Measurements from ENCODE around the gene POU6F2. TPM values are rescaled to one million over a fixed set of nuclear protein-coding genes. Genes with fewer than 3 reads are reported as not detected.

Gene POU6F2
- total RNA-seq, 1 donor from 2014 or later = 0.04 TPM

- Histone ChIP-seq H3K36me3 (ENCODE audit: control insufficient read depth, insufficient read depth, low read length) (no peaks in the 10 kb centered on the region), H3K4me3 (ENCODE audit: low read depth, low read length) (no peak overlapping the region), H3K27me3 (ENCODE audit: control insufficient read depth, insufficient read depth, low read length) (no peaks in the 10 kb centered on the region)
- TF ChIP-seq CTCF (IDR thresholded peaks at IDR 0.05; ENCODE audit: insufficient read depth, low read length, poor library complexity, severe bottlenecking) = no peak
- peak; percentile 19 for DNase-seq (ENCODE audit: low read depth)
These were observed 533.2 kb downstream of the POU6F2 start for GRCh38 chr7:39510864-39511354.

GRCh38 chr7:39515534-39516228 is 538.0 kb downstream of the POU6F2 start:
- no peak for DNase-seq (ENCODE audit: low read depth)
- Histone ChIP-seq H3K4me3 (ENCODE audit: low read depth, low read length) (no peak overlapping the region), H3K27me3 (ENCODE audit: control insufficient read depth, insufficient read depth, low read length) (no peaks in the 10 kb centered on the region), H3K36me3 (ENCODE audit: control insufficient read depth, insufficient read depth, low read length) (no peaks in the 10 kb centered on the region)
- no peak for TF ChIP-seq CTCF (IDR thresholded peaks at IDR 0.05; ENCODE audit: insufficient read depth, low read length, poor library complexity, severe bottlenecking)

DNA sequence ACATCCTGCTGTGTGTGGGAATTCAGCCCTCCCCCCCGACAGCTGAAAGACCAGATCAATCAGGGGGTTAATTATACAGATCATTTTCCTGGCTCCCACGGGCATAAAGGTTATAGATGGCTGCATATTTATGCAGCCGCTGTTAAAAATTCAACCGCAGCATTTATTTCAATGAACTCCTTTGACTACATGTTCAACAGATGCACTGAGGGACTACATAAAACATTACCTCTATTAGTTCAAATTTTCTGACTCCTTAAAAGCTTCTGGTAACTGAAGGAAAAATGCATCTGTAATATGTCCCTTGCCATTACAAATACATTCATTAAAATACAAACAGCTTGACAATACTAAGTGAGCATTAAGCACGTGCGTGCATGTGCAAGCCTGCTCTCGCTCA is 538.8 kb downstream of the POU6F2 start:
- no peak overlapping the region for H3K4me3 ChIP-seq (ENCODE audit: low read depth, low read length)
- TF ChIP-seq CTCF (IDR thresholded peaks at IDR 0.05; ENCODE audit: insufficient read depth, low read length, poor library complexity, severe bottlenecking) = no peak
- no peaks in the 10 kb centered on the region for H3K36me3 ChIP-seq (ENCODE audit: control insufficient read depth, insufficient read depth, low read length)
- no peaks in the 10 kb centered on the region for H3K27me3 ChIP-seq (ENCODE audit: control insufficient read depth, insufficient read depth, low read length)
- DNase-seq (ENCODE audit: low read depth) = no peak

DNA sequence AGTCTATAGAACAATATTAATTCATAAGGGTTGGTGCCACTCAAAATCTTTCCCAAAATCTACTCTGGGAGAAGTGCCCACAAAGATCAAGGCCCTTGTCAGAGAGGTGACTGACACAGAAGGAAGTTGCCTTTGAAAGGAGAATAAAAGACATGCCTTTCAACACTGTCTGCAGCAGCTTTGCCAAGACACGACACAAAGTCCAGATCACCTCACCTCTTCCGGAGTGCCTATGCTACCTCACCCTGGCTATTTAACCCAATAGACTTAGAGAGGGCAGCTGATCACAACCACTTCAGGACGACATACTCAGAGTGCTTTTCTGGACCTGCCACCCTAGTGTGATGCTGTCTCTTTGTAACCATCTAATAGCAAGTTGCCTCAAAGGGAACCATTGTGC is 539.5 kb downstream of the POU6F2 start:
- H3K36me3 ChIP-seq (ENCODE audit: control insufficient read depth, insufficient read depth, low read length) = no peaks in the 10 kb centered on the region
- no peaks in the 10 kb centered on the region for H3K27me3 ChIP-seq (ENCODE audit: control insufficient read depth, insufficient read depth, low read length)
- DNase-seq (ENCODE audit: low read depth) = no peak
- no peak overlapping the region for H3K4me3 ChIP-seq (ENCODE audit: low read depth, low read length)
- no peak for TF ChIP-seq CTCF (IDR thresholded peaks at IDR 0.05; ENCODE audit: insufficient read depth, low read length, poor library complexity, severe bottlenecking)

Other genes with a start within 250 kb of the POU6F2 start
- 47.6 and 56.2 TPM in 2 replicates for gene VPS41, start 68.7 kb upstream of the POU6F2 start, total RNA-seq